Measurements from ENCODE around the gene OSCAR. TPM values are rescaled to one million over a fixed set of nuclear protein-coding genes. Genes with fewer than 3 reads are reported as not detected.
A peak's percentile ranks its signal among the peaks of the same experiment; 100 is the strongest.

The OSCAR gene, protein sequence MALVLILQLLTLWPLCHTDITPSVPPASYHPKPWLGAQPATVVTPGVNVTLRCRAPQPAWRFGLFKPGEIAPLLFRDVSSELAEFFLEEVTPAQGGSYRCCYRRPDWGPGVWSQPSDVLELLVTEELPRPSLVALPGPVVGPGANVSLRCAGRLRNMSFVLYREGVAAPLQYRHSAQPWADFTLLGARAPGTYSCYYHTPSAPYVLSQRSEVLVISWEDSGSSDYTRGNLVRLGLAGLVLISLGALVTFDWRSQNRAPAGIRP
- 0.60 TPM for polyA plus RNA-seq (2013, experiment 1 of 2)
- 0.46 TPM for polyA plus RNA-seq (2013, experiment 2 of 2)

DNA sequence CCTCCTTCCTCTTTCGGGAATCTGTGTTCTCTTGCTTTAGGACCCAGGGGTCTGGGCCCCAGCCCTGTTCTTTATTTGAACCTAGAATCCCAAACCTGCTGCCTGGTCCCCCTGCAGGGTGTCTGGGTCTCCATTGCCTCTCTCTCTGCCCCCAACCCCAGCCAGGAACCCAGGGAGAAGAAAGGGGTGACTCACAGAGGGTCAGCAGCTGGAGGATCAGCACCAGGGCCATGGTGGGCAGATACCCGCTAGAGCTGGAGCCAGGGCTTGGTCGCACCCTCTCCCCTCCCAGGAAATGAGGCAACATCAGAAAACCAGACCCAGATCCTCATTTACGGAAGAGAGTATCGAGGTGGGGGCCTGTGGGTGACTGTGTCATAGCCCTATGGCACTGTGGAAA lies at the start of gene OSCAR:
Gene OSCAR, minus strand, starts transcription at position 243 of the 400 bp plus-strand sequence. Its CDS starts 11 bp downstream, at position 232.
- no CpG with 5 or more reads among the region's 5 CpGs for WGBS, 2 donors (ENCODE audit: extremely low coverage in 2 of 2, insufficient read length in 2 of 2, insufficient replicate concordance in 1 of 2)
- Histone ChIP-seq H3K36me3 (replicated peaks in 1 of 2; ENCODE audit: control insufficient read depth in 2 of 2, insufficient read depth in 2 of 2, low read length in 2 of 2) (peaks cover 3% of the 10 kb centered on the region in 2 donors), H3K4me3 (ENCODE audit: low read length in 2 of 2) (no peak within 1 kb of the TSS), H2BK15ac (ENCODE audit: low read length) (no peak within 1 kb of the TSS), H3K9me3 (replicated peaks in 1 of 2; ENCODE audit: control insufficient read depth in 2 of 2, insufficient read depth in 1 of 2, low read depth in 1 of 2, low read length in 2 of 2) (no peaks in the 10 kb centered on the region), H4K91ac (ENCODE audit: low read depth, low read length, poor library complexity) (no peak within 1 kb of the TSS), H2BK120ac (ENCODE audit: low read depth, low read length) (no peak within 1 kb of the TSS), H3K27me3 (ENCODE audit: control insufficient read depth in 3 of 3, insufficient read depth in 3 of 3, low read depth in 1 of 3, low read length in 3 of 3) (peaks cover 0 to 15% (median 14%) of the 10 kb centered on the region in 3 experiments), H3K9ac (ENCODE audit: low read depth, low read length, poor library complexity) (peak within 1 kb of the TSS; percentile 27), H3K4ac (ENCODE audit: low read length) (no peak within 1 kb of the TSS), H3K14ac (ENCODE audit: low read length) (no peak within 1 kb of the TSS), H2AK5ac (ENCODE audit: low read depth, low read length) (no peak within 1 kb of the TSS), H3K18ac (ENCODE audit: low read length) (no peak within 1 kb of the TSS), H2BK12ac (ENCODE audit: low read length) (no peak within 1 kb of the TSS), H3K23ac (ENCODE audit: low read depth, low read length, poor library complexity) (no peak within 1 kb of the TSS), H3K4me2 (ENCODE audit: insufficient read depth, low read length, poor library complexity, severe bottlenecking) (no peak within 1 kb of the TSS), H4K8ac (ENCODE audit: low read depth, low read length) (peak within 1 kb of the TSS; percentile 17), H3K27ac (replicated peaks; ENCODE audit: low read length) (no peak within 1 kb of the TSS), H2BK5ac (ENCODE audit: low read length) (no peak within 1 kb of the TSS), H3K79me1 (ENCODE audit: low read depth, low read length) (peaks cover 4% of the 10 kb centered on the region), H3K4me1 (ENCODE audit: control insufficient read depth in 2 of 2, insufficient read depth in 1 of 2, low read depth in 1 of 2, low read length in 2 of 2) (peaks cover 3 to 7% of the 10 kb centered on the region in 2 donors), H2AFZ (ENCODE audit: low read length) (peak within 1 kb of the TSS; percentile 74)
- DNase-seq (ENCODE audit: low spot score) = no peak

DNA sequence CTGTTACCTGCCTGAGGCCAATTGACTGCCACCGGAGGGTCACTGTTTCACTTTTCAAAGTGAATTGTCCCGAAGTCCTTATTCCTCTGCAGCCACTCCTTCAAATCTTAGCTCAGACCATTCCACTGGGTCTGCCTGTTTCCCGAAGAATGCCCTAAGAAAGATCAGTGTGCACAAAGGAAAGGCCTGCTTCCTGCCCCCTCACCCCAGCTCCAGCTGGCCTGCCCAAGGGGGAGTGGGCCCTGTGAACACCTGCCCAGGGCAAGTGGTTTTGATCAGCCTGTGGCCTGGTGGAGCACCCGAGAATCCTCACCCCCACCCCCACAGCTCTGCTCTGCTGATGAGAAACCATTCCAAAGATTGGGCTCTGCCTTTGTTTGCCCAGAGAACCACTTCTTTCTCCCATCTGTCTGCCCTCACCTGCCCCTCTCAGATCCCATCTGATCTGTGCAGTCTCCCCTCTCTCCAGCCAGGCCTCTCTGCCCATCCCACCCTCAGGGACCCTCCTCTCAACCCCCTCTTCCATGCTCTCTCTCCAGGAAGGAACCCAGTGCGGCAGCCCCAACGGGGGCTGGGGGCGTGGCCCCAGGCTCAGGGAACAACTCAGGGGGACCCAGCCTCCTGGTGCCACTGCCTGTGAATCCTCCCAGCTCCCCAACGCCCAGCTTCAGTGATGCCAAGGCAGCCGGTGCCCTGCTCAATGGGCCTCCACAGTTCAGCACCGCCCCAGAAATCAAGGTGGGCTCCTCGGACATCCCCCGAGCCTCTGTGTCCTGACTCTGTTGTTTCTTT lies 48.6 kb upstream of the OSCAR start:
- no peak overlapping the region for H3K27ac ChIP-seq (replicated peaks; ENCODE audit: low read length)
- no peak overlapping the region for H3K18ac ChIP-seq (ENCODE audit: low read length)
- no peak overlapping the region for H2BK12ac ChIP-seq (ENCODE audit: low read length)
- no peak overlapping the region for H4K91ac ChIP-seq (ENCODE audit: low read depth, low read length, poor library complexity)
- DNase-seq (ENCODE audit: low spot score) = no peak
- peaks cover 9% of the 10 kb centered on the region for H3K79me1 ChIP-seq (ENCODE audit: low read depth, low read length)
- no peak overlapping the region for H3K4ac ChIP-seq (ENCODE audit: low read length)
- H3K4me3 ChIP-seq (ENCODE audit: low read length in 2 of 2) = no peak overlapping the region
- no peaks in the 10 kb centered on the region for H3K27me3 ChIP-seq (ENCODE audit: control insufficient read depth in 3 of 3, insufficient read depth in 3 of 3, low read depth in 1 of 3, low read length in 3 of 3)
- H3K23ac ChIP-seq (ENCODE audit: low read depth, low read length, poor library complexity) = no peak overlapping the region
- no peak overlapping the region for H4K8ac ChIP-seq (ENCODE audit: low read depth, low read length)
- H2BK5ac ChIP-seq (ENCODE audit: low read length) = peak overlapping the region; percentile 24
- WGBS, 2 donors (ENCODE audit: extremely low coverage in 2 of 2, insufficient read length in 2 of 2, insufficient replicate concordance in 1 of 2) = no CpG with 5 or more reads among the region's 12 CpGs
- H2AFZ ChIP-seq (ENCODE audit: low read length) = no peak overlapping the region
- peaks cover 89 to 98% of the 10 kb centered on the region in 2 donors for H3K36me3 ChIP-seq (replicated peaks in 1 of 2; ENCODE audit: control insufficient read depth in 2 of 2, insufficient read depth in 2 of 2, low read length in 2 of 2)
- H2AK5ac ChIP-seq (ENCODE audit: low read depth, low read length) = no peak overlapping the region
- H3K4me1 ChIP-seq (ENCODE audit: control insufficient read depth in 2 of 2, insufficient read depth in 1 of 2, low read depth in 1 of 2, low read length in 2 of 2) = no peaks in the 10 kb centered on the region
- no peak overlapping the region for H3K9ac ChIP-seq (ENCODE audit: low read depth, low read length, poor library complexity)
- no peak overlapping the region for H3K4me2 ChIP-seq (ENCODE audit: insufficient read depth, low read length, poor library complexity, severe bottlenecking)
- H2BK120ac ChIP-seq (ENCODE audit: low read depth, low read length) = no peak overlapping the region
- no peak overlapping the region for H2BK15ac ChIP-seq (ENCODE audit: low read length)
- no peaks in the 10 kb centered on the region for H3K9me3 ChIP-seq (replicated peaks in 1 of 2; ENCODE audit: control insufficient read depth in 2 of 2, insufficient read depth in 1 of 2, low read depth in 1 of 2, low read length in 2 of 2)
- no peak overlapping the region for H3K14ac ChIP-seq (ENCODE audit: low read length)

DNA sequence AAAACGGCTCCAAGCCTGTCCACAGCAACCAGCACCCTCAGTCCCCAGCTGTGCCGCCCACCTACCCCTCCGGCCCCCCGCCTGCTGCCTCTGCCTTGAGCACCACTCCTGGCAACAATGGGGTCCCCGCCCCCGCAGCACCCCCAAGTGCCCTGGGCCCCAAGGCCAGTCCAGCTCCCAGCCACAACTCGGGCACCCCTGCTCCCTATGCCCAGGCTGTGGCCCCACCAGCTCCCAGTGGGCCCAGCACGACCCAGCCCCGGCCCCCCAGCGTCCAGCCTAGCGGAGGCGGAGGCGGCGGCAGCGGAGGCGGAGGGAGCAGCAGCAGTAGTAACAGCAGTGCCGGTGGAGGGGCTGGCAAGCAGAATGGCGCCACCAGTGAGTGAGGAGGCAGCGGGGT lies 47.6 kb upstream of the OSCAR start:
- no peak overlapping the region for H3K27ac ChIP-seq (replicated peaks; ENCODE audit: low read length)
- no peak overlapping the region for H3K4me3 ChIP-seq (ENCODE audit: low read length in 2 of 2)
- H3K27me3 ChIP-seq (ENCODE audit: control insufficient read depth in 3 of 3, insufficient read depth in 3 of 3, low read depth in 1 of 3, low read length in 3 of 3) = no peaks in the 10 kb centered on the region
- no peak for DNase-seq (ENCODE audit: low spot score)
- H3K4me1 ChIP-seq (ENCODE audit: control insufficient read depth in 2 of 2, insufficient read depth in 1 of 2, low read depth in 1 of 2, low read length in 2 of 2) = no peaks in the 10 kb centered on the region
- H2BK120ac ChIP-seq (ENCODE audit: low read depth, low read length) = no peak overlapping the region
- no peak overlapping the region for H2BK15ac ChIP-seq (ENCODE audit: low read length)
- H3K79me1 ChIP-seq (ENCODE audit: low read depth, low read length) = peaks cover 12% of the 10 kb centered on the region
- H3K23ac ChIP-seq (ENCODE audit: low read depth, low read length, poor library complexity) = no peak overlapping the region
- H4K91ac ChIP-seq (ENCODE audit: low read depth, low read length, poor library complexity) = no peak overlapping the region
- no peak overlapping the region for H2BK12ac ChIP-seq (ENCODE audit: low read length)
- no peak overlapping the region for H3K4ac ChIP-seq (ENCODE audit: low read length)
- no peak overlapping the region for H2AK5ac ChIP-seq (ENCODE audit: low read depth, low read length)
- peaks cover 89 to 98% of the 10 kb centered on the region in 2 donors for H3K36me3 ChIP-seq (replicated peaks in 1 of 2; ENCODE audit: control insufficient read depth in 2 of 2, insufficient read depth in 2 of 2, low read length in 2 of 2)
- no CpG with 5 or more reads among the region's 19 CpGs for WGBS, 2 donors (ENCODE audit: extremely low coverage in 2 of 2, insufficient read length in 2 of 2, insufficient replicate concordance in 1 of 2)
- H3K9ac ChIP-seq (ENCODE audit: low read depth, low read length, poor library complexity) = no peak overlapping the region
- peak overlapping the region; percentile 24 for H2BK5ac ChIP-seq (ENCODE audit: low read length)
- H3K14ac ChIP-seq (ENCODE audit: low read length) = no peak overlapping the region
- H3K9me3 ChIP-seq (replicated peaks in 1 of 2; ENCODE audit: control insufficient read depth in 2 of 2, insufficient read depth in 1 of 2, low read depth in 1 of 2, low read length in 2 of 2) = no peaks in the 10 kb centered on the region
- H2AFZ ChIP-seq (ENCODE audit: low read length) = no peak overlapping the region
- no peak overlapping the region for H3K18ac ChIP-seq (ENCODE audit: low read length)
- H4K8ac ChIP-seq (ENCODE audit: low read depth, low read length) = no peak overlapping the region
- H3K4me2 ChIP-seq (ENCODE audit: insufficient read depth, low read length, poor library complexity, severe bottlenecking) = no peak overlapping the region

DNA sequence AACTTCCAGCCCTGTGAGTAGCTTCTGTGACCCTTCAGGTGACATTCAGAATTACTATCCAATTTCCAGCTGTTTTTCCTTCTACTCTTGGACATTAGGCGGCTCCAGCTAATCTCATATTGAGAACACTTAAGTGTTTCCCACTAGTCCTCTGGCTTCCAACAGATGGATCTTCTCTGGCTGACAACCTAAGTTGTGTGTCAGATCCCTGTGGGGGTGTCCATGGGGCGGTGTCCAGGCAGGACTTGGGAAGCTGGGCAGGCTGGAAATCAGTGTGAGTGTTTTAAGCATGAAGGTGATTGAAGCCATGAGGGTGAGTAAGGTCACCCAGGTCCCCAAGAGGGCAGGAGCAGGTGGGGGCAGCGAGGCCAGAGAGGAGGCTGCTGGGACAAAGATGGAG lies 47.1 kb upstream of the OSCAR start:
- H3K4me1 ChIP-seq (ENCODE audit: control insufficient read depth in 2 of 2, insufficient read depth in 1 of 2, low read depth in 1 of 2, low read length in 2 of 2) = no peaks in the 10 kb centered on the region
- no peak for DNase-seq (ENCODE audit: low spot score)
- H3K27me3 ChIP-seq (ENCODE audit: control insufficient read depth in 3 of 3, insufficient read depth in 3 of 3, low read depth in 1 of 3, low read length in 3 of 3) = no peaks in the 10 kb centered on the region
- H2AK5ac ChIP-seq (ENCODE audit: low read depth, low read length) = no peak overlapping the region
- no peak overlapping the region for H3K9ac ChIP-seq (ENCODE audit: low read depth, low read length, poor library complexity)
- H2BK5ac ChIP-seq (ENCODE audit: low read length) = peak overlapping the region; percentile 24
- no peak overlapping the region for H4K8ac ChIP-seq (ENCODE audit: low read depth, low read length)
- no peak overlapping the region for H4K91ac ChIP-seq (ENCODE audit: low read depth, low read length, poor library complexity)
- no CpG with 5 or more reads among the region's 3 CpGs for WGBS, 2 donors (ENCODE audit: extremely low coverage in 2 of 2, insufficient read length in 2 of 2, insufficient replicate concordance in 1 of 2)
- H3K4ac ChIP-seq (ENCODE audit: low read length) = no peak overlapping the region
- no peak overlapping the region for H3K4me3 ChIP-seq (ENCODE audit: low read length in 2 of 2)
- no peak overlapping the region for H2BK12ac ChIP-seq (ENCODE audit: low read length)
- H2BK15ac ChIP-seq (ENCODE audit: low read length) = no peak overlapping the region
- no peak overlapping the region for H3K27ac ChIP-seq (replicated peaks; ENCODE audit: low read length)
- H3K79me1 ChIP-seq (ENCODE audit: low read depth, low read length) = peaks cover 16% of the 10 kb centered on the region
- H3K14ac ChIP-seq (ENCODE audit: low read length) = no peak overlapping the region
- no peaks in the 10 kb centered on the region for H3K9me3 ChIP-seq (replicated peaks in 1 of 2; ENCODE audit: control insufficient read depth in 2 of 2, insufficient read depth in 1 of 2, low read depth in 1 of 2, low read length in 2 of 2)
- H3K23ac ChIP-seq (ENCODE audit: low read depth, low read length, poor library complexity) = no peak overlapping the region
- no peak overlapping the region for H2BK120ac ChIP-seq (ENCODE audit: low read depth, low read length)
- H3K18ac ChIP-seq (ENCODE audit: low read length) = no peak overlapping the region
- no peak overlapping the region for H3K4me2 ChIP-seq (ENCODE audit: insufficient read depth, low read length, poor library complexity, severe bottlenecking)
- no peak overlapping the region for H2AFZ ChIP-seq (ENCODE audit: low read length)
- H3K36me3 ChIP-seq (replicated peaks in 1 of 2; ENCODE audit: control insufficient read depth in 2 of 2, insufficient read depth in 2 of 2, low read length in 2 of 2) = peaks cover 90 to 98% of the 10 kb centered on the region in 2 donors
